HG02642 (cell line): ENCODE measurements around the gene PLB1.

Source experiments
- ATAC-seq: cut with Tn5 transposase; IDR thresholded peaks from one replicate; pipeline ENCODE4 v1.9.1; 2021; ENCODE audit warnings: mild to moderate bottlenecking; ENCODE audit not compliant: unreplicated experiment, poor library complexity

Gene PLB1

DNA sequence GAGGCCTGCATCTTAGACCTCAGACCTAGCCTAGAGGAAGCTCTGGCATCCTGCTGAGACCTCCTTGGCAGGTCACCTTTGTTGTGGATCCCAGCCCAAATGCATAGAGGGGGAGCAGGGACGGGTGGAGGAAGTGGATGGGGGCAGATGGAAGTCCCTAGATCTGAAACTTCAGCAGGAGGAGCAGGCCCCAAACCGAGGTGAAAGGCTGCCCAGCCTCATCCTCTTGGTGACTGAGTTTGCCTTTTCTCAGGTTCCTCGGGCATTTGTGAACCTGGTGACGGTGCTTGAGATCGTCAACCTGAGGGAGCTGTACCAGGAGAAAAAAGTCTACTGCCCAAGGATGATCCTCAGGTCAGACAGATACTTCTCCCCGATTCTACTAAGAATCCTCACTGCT lies 86.3 kb downstream of the PLB1 start:
- ATAC-seq = no peak

DNA sequence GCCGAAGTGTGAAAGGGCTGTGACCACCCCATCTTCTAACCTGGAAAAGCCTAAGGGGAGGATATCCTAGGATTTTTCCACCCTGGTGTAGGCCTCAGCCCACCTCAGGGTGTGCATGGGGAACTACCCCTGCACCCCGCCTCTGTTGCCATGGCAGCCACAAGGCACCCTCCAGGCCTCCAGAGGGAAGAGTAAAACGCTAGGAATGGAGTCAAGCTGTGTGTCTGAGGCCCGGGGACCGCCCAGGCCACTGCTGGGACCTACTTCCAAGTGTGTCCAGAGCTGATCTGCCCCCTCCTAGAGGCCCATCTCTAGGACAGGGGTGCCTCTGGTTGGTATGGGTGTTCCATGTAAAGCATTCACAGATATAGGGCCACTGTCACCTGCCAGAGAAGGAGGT lies 86.7 kb downstream of the PLB1 start:
- ATAC-seq = no peak

DNA sequence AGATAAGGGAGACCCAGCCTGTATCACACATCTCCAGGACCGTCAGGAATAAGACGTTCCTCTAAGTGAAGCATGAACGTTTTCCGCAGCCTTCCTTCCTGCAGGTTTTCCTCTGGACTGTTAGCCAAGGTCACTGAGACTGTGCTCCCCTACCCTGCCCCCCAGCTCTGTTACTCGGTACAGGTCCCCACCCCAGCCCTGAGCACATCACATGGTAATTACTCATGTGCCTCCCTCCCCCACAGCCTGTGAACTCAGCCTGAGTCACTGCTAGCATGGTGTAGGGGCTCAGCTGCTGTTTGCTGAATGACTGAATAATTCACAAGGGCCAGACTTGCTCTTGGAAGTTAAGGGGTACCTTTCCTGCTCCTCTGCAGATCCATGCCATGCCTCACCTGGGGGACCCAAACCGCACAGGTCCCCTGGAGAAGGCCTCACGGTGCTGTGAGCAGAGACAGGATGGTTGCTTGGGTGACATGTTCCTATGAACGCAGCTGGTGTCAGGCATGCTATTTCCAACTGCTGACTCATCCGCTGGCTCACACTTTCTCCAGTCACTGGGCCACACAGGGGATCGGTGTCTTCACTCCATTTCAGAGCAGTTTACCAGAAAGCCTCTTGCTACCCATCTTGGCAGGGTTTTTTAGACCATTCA lies 88.2 kb downstream of the PLB1 start:
- ATAC-seq = no peak

DNA sequence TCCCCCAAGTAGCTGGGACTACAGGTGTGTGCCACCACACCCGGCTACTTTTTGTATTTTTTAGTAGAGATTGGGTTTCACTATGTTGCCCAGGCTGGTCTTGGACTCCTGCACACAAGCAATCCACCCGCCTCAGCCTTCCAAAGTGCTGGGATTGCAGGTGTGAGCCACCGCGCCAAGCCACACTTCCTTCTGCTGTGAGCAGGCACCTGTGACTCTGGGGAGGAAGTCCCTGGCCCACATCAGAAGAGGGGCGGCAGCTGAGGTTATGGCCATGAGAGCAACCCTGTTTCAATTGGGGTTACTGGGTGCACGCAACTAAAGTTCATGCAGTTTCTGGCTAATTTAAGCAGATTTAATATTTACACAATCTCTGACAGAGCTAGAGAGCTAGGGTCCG lies 91.0 kb downstream of the PLB1 start:
- no peak for ATAC-seq

DNA sequence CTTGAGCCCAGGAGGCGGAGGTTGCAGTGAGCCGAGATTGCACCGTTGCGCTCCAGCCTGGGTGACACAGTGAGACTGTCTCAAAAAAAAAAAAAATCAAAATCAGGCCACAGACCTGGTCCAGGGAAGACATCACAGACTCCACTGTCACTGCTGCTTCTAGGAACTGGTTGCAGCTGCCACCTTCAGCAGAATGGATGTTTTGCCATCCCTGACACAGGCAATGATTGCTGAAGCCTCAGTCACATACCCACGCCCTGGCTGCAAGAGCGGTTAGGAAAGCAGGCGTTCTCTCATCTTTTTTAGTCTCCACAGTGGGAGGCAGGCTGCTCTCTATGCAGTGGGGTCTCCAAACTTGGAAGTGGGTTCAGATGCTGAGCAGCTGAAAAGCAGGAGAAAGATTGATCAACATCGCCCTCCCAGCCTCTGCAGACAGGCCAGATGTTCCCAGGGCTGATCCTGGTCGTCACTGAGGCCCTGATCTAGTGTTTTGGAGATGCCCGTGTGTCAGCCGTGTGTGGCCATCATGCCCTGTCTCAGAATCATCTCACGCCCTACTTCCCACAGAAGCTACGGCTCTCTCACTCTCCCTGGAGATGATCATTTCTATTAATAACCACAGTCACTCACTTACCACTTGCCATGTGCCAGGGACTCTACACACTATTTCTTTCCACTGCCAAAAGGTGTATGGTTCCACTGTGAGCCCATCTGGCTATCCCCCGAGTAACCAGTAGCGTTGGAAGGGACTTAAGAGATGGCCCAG lies 91.8 kb downstream of the PLB1 start:
- no peak for ATAC-seq

DNA sequence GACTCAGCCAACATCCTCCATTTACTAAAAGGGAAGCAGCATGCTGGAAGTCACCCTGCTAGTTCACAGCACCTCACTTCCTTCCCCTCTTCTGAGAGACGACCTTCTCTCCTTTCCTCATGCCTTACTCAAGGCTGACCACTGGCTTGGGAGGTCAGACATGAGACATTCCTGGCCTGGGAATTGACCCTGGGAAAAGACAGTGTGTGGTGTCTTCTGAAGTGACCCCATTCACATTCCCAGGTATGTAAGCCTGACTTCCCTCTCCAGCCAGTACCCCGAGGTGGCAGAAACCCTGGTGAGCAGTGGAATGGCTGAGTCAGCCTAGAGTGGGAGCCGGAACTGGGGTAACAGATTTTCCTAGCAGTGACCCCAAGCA lies 92.4 kb downstream of the PLB1 start:
- no peak for ATAC-seq

DNA sequence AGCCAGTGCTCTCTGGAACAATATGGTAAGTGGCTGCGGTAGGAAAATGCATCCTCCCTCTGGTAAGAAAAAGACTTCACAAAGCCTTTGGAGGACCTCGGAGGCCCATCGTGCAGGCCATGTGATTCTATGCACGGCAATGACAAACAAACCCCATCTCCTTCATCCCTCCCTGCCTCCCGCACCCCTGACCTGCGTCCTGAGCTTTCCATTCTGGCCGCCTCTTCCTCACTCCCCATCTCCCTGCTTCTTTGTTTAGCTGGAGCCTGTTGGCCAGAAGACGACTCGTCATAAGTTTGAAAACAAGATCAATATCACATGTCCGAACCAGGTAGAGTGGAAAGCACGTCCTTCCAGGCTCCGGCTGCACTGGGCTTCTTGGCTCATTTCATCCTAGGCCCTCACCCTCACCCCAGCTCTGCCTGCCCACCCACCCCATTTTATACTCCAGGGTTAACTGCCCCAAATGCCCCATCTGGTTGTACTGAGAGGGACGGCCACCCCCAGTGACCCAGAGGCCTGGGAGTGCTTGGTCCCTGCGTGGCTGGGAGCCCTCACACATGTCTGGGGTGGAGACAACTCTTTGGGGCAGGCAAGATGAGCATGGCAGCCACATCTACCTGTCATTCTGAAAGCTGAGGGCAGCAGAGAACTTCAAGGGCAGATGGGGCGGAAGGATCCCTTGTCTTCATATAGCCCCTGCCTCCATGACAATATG lies 94.0 kb downstream of the PLB1 start:
- no peak for ATAC-seq

DNA sequence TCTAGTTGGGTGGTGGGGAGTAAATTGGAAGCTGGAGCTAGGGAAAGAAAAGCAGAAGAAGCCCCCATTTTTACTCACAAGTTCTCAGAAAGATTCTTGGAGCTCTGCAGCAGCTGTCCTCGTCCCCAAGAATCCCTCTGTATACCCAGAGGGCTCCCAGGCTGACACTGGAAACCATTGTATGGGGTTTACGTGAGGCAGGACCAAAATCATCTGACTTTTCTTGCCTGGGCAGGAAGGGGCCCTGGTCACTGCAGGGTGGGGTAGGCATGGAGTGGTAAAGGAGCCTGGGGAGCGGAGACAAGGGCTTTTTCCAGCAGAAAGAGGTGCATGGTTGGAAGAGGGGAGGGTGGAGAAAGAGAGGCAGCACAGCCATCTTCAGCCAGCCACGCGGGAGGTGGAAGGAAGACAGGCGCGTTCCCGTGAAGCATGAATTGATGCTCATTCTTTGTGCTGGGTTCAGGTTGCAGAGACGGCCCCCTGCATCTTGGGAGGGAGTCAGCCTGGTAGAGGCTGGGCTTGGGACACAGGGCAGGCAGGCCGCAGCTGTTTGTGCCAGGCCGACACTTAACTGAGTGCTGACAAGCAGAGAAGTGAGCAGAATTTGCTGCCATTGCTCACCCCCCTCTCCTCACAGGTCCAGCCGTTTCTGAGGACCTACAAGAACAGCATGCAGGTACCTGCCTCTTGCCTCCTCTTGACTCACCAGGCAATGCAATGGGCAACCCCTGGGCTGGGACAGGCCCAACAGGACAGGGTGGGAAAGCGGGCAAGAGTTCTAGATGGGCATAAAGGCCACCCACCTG lies 94.8 kb downstream of the PLB1 start:
- ATAC-seq = no peak

DNA sequence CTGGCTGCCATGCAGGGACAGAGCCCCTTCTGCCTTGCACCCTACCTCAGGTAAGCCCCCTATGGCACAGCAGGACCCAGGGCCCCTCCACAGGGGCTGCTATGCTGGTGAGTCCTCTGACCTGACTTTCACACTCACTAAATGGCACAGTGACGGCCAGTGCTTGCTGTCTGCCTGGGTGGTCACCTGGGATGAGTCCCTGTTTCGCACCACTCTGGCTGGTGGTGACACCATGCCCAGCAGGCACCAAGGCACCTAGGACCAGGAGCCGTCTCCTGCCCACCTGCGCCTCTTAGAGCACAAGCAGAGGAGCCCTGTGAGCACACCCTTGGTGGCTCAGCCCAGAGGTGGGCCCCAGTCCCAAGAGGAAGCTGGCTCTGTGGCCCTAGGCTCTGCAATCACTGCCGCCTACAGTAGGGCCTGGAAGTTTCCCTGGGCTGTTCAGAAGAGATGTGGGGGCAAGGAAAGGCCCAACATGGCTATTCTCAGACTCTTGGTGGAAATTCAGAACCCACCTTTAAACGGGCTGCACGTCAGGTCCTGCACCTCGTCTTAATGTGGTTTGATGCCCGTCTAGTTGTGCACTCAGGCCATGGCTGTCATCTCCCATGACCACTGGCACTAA lies 96.0 kb downstream of the PLB1 start:
- no peak for ATAC-seq

DNA sequence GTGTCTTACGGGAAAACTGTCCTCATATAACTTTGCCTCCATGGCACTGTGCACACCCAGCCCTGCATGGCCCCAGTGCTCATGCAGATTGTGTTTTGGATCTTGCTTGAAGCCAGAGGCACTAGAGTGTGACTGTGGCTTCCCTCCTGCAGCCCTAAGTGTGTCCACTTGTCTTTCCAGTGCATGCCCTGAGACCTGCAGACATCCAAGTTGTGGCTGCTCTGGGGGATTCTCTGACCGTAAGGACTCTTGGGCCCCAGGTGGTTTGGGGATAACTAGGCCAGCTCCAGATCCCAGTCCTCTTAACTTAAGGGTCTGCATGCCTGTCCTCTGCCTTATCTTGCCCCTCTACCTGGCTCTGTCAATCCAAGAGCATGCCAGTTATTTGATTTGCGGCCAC lies 96.6 kb downstream of the PLB1 start:
- no peak for ATAC-seq

DNA sequence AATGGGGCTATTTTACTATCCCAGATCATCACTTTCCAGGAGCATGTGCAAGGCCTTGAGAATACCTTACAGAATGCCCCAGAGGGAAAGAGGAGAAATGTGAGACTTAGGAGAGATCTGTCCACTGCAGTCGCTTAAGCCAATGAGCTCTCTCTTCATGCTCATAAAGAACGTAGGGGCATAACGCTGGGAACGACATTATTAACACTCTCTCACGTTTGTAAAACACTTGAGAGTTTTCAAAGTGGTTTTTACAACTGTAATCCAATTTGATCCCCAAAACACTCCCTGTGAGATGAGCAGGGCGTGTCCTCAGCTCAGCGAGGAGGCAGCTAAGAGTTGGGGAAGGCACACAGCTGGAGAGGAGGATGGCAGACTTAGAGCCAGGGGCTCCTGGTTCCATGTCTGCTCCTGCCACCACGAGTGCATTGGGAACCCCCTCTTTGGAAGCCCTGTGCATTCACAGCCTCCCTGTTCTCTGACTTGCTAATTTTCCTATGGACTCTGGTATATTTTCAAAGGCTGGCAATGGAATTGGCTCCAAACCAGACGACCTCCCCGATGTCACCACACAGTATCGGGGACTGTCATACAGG lies 97.4 kb downstream of the PLB1 start:
- ATAC-seq = no peak

DNA sequence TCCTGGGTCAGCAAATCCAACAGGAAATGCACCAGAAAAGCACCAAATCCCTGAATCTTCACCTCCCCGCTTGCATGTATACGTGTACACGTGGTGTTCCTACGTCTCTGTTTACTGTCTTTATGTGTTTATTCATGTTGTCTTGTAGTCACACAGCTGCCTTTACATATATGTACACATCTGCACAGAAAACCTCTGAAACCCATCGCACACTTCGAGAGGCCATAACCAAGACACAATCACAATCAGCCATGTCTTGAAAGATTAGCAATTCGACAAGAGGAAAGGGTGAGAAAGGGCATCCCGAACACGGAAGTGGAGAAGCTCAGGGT lies 98.1 kb downstream of the PLB1 start:
- ATAC-seq = peak; percentile 25

DNA sequence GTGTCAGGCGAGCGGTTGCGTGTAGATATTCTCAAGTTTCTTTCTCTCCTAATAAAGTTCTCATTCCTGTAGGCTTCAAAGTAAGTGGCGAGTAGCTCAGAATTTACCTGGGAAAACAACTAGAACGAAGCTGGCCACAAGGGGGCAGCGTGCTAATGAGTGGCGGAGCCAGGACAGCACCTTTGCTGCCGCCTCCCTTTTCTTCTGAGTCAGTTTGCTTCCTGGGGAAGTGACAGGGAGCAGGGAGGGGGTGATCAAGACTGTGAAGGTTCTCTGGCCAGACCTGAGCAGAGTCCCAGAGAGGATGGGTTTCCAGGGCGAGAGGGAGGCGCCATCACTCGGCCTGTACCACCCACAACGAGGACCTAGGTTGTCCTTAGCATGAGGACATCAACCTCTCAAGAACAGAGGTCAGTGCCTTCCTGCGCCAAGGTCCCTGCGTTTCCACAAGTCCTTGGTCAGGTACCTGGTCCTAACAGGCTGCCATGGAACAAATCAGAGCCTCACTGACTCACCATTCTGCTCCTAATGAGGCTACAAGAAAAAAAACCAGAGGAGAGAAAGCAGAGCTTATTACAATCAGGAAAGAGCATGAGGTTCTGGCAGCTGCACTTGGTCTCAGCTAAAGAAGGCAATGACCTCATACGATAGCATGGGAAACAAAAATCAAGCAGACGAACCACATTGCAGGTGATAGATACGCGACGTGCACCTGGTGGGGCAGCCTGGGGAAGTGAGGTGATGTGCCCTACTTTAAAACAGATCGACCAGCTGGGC lies 98.7 kb downstream of the PLB1 start:
- peak; percentile 70 for ATAC-seq

DNA sequence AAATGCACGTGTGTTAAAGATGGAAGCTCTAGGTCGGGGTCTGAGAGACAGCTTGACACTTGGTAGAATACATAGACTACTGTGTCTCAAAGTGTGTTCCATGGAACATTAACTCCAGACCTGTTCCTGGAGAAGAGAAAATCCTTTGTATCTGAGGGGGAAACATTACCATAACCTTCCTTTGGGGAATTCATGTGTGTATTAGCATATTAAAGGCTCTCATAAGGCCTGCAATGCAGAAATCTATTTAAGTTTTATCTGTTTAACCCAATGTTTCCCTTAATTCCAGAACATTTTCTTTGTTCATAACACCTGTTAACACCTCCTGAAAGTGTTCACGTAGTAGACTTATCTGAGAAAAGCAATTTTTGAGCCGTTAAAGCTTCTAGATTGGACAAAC lies 99.5 kb downstream of the PLB1 start:
- no peak for ATAC-seq

DNA sequence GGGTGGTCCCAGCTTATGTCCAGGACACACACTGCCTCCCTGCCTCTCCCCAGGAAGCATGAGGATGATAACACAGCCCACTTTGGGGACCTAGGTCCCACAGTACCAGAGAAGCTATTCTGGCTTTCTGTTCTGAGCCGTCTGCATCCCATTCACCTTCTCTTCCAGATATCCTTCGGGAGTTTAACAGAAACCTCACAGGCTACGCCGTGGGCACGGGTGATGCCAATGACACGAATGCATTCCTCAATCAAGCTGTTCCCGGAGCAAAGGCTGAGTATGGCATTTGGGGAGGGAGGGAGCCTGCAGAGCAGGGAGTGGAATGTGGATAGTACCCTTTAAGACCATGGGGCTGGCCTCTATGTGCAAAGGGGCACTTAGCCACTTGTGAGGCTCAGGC lies 102.6 kb downstream of the PLB1 start:
- ATAC-seq = no peak

DNA sequence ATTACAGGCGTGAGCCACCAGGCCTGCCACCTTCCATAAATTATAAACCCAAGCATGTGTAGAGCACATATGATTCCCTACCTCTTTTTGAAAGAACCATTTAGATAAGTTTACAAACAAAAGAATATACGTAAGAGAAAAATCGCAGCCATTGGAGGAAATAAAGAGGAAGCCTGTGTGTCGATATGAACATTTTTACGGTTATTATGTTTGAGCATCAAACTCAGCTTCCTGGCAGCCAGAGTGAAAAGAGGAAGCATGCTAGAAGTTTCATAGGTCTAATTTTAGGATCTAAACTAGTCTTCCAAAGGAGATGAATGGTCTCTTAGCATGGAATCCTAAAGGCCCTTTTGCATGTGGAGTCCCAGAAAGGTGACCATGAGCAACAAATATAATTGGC lies 104.3 kb downstream of the PLB1 start:
- ATAC-seq = no peak

DNA sequence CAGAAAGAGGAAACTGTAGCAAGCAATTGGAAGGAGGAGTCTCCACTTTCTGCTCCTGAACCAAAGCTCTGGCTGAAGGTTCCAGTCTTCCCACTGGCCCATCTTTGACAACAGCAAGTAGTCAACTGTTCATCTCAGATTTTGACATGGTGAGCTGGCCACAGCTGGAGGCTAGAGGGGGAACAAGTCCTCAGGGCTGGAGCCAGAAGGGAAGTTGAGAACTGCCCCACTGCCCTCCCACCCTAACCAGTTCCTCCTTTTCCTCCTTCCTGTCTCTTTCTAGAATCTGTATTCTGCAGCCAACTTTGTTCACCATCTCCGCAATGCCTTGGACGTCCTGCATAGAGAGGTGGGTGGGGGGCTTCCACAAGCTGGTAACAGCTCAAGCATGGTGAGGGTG lies 105.8 kb downstream of the PLB1 start:
- ATAC-seq = no peak

DNA sequence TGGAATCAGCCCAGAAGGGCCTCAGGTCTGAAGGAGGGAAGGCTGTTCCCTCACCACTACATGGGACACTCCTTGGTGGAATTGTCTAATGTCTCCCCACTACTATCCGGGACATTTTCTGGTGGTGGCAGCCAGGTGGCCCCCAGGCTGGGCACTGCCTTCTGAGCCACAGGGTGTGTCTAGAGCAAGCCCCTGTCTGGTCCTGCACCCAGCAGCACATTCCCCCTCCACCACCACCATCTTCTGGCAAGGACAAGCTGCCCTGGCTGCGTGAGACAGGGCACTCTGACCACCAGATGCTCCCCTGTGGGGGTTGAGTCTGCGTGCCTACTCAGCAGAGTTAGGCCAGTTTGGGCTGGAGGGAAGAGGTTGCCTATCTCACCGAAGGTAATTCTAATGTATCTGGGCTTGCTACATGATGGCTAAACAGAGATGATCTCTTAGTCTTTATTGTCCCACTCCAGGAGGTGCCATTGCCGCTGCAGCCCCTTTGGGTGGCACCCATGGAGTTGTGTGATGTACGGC lies 106.3 kb downstream of the PLB1 start:
- no peak for ATAC-seq
